Activated T-cell treated with anti-CD3 and anti-CD28 coated beads, Interleukin-2, amount 50 U/mL, for 24 hours (primary cell): ENCODE measurements around the gene SUPV3L1.
"Not testable (repeated sequence)": the region's sequence is repeated elsewhere in the genome, so short reads cannot be mapped to it uniquely, and the experiment has no call there.

Source experiments
- DNase-seq: peaks from one replicate; pipeline ENCODE4 v3.0.0-alpha.2; 2020
- H3K27ac Mint-ChIP-seq: 2 replicates; pipeline ENCODE4 v1.8.0; 2020; ENCODE audit warnings: mild to moderate bottlenecking, mixed read lengths
- H3K27me3 Mint-ChIP-seq: 2 replicates; pipeline ENCODE4 v1.8.0; 2020; ENCODE audit warnings: mixed read lengths
- H3K36me3 Mint-ChIP-seq: 2 replicates; pipeline ENCODE4 v1.8.0; 2020; ENCODE audit warnings: low read depth, mixed read lengths
- H3K4me1 Mint-ChIP-seq: 2 replicates; pipeline ENCODE4 v1.8.0; 2020; ENCODE audit warnings: low read depth, mixed read lengths
- H3K4me3 Mint-ChIP-seq: 2 replicates; pipeline ENCODE4 v1.8.0; 2020; ENCODE audit warnings: mild to moderate bottlenecking, moderate library complexity, mixed read lengths
- H3K9me3 Mint-ChIP-seq: 2 replicates; pipeline ENCODE4 v1.8.0; 2020; ENCODE audit warnings: mixed read lengths

Gene SUPV3L1

DNA sequence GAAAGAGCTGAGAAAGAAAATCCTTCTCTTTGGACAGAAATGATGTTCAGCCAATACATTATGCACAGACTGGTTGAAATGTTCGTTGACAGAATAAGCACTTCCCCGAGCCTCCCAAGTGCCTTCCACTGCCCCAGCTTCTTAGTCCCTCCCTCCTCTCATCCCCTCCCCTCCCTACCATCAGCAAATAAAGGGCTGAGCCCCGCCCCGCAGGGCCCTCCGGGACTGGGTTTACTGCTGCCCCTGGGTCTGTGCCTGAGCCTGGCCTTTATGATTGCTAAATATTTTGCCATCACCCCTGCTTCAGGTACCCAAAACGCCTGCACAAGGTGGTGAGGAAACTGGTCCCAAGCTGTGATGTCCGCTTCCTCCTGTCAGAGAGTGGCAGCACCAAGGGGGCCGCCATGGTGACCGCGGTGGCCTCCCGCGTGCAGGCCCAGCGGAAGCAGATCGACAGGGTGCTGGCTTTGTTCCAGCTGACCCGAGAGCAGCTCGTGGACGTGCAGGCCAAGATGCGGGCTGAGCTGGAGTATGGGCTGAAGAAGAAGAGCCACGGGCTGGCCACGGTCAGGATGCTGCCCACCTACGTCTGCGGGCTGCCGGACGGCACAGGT is 68.2 kb downstream of the SUPV3L1 start:
- H3K4me3 Mint-ChIP-seq: no peak overlapping the region
- no peaks in the 10 kb centered on the region for H3K27me3 Mint-ChIP-seq
- no peaks in the 10 kb centered on the region for H3K36me3 Mint-ChIP-seq
- H3K9me3 Mint-ChIP-seq: no peaks in the 10 kb centered on the region
- H3K4me1 Mint-ChIP-seq: no peaks in the 10 kb centered on the region
- no peak for DNase-seq
- H3K27ac Mint-ChIP-seq: no peak overlapping the region

DNA sequence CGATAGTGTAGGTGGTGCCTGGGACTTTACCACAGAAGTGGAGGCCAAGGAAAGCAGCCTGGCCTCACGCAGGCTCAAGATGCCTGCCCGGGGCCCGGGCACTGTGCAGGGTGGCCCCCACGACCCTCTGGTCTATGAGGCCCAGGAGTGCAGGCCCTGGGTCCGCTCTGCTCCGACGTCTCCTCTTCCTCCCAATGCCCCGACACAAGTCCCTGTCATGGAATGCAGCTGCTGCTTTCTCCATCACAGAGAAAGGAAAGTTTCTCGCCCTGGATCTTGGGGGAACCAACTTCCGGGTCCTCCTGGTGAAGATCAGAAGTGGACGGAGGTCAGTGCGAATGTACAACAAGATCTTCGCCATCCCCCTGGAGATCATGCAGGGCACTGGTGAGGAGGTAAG is 70.0 kb downstream of the SUPV3L1 start:
- no peaks in the 10 kb centered on the region for H3K27me3 Mint-ChIP-seq
- H3K36me3 Mint-ChIP-seq: no peaks in the 10 kb centered on the region
- no peaks in the 10 kb centered on the region for H3K9me3 Mint-ChIP-seq
- no peak overlapping the region for H3K4me3 Mint-ChIP-seq
- DNase-seq: no peak
- H3K4me1 Mint-ChIP-seq: no peaks in the 10 kb centered on the region
- no peak overlapping the region for H3K27ac Mint-ChIP-seq

DNA sequence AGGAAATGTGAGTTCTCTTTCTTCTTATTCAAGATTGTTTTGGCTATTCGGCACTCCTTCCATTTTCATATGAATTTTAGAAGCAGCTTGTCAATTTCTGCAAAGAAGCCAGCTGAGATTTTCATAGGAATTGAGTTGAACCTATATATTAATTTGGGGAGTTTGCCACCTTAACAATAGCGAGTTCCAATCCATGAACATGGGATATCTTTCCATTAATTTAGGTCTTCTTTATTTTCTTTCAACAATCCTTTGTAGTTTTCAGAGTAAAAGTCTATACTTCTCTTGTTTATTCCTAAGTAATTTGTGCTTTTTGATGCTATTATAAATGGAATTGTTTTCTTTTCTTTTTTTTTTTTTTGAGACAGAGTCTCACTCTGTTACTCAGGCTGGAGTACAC is 71.4 kb downstream of the SUPV3L1 start:
- not testable (repeated sequence) for H3K27me3 Mint-ChIP-seq, H3K36me3 Mint-ChIP-seq, H3K9me3 Mint-ChIP-seq, DNase-seq, H3K4me3 Mint-ChIP-seq, H3K27ac Mint-ChIP-seq, H3K4me1 Mint-ChIP-seq

DNA sequence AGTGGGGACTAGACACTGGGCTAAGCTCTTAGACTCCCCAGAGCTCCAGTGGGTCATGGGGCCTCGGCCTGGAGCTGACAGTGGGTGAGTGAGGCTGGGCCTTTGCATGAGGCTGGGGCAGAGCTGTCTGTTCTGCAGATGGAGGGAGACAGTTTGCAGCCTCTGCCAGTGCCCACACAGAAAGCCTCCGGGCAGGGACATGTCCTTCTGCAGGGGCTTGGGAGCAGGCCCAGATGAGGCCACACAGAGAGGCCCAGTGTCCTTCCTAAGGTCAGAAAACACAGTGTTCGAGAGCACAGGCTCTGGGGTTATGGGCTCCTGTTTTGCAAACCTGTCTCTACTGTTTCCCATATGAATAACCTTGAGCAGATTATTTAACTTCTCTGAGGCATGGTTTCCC is 73.1 kb downstream of the SUPV3L1 start:
- H3K4me3 Mint-ChIP-seq: no peak overlapping the region
- no peaks in the 10 kb centered on the region for H3K36me3 Mint-ChIP-seq
- H3K27ac Mint-ChIP-seq: no peak overlapping the region
- no peaks in the 10 kb centered on the region for H3K27me3 Mint-ChIP-seq
- no peaks in the 10 kb centered on the region for H3K4me1 Mint-ChIP-seq
- no peaks in the 10 kb centered on the region for H3K9me3 Mint-ChIP-seq
- DNase-seq: no peak

DNA sequence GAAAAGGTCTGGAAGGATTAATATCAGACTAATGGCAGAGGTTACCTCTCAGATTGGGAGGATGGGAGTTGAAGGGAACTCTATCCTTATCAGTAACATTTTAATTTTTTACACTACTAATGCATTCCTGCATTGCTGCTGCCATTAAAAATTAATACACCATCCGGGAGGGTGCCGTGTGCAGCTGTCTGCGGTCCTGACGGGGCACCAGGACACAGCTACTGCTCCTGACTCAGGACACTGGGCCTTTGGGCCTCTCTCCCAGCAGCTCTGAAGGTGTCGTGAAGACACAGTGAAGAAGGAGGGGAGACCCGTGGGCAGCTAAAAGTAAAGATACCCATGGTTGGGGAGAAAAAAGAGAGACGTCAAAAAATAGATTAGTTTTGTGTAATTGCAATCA is 74.8 kb downstream of the SUPV3L1 start:
- no peaks in the 10 kb centered on the region for H3K9me3 Mint-ChIP-seq
- no peaks in the 10 kb centered on the region for H3K36me3 Mint-ChIP-seq
- no peaks in the 10 kb centered on the region for H3K27me3 Mint-ChIP-seq
- no peak overlapping the region for H3K4me3 Mint-ChIP-seq
- no peak overlapping the region for H3K27ac Mint-ChIP-seq
- DNase-seq: no peak
- no peaks in the 10 kb centered on the region for H3K4me1 Mint-ChIP-seq
